HepG2 (cell line): Measurements from ENCODE around the gene ABCC12. TPM values are rescaled to one million over a fixed set of nuclear protein-coding genes. Genes with fewer than 3 reads are reported as not detected.

Source experiments
- ATF4 ChIP-seq, 2 experiments: fragments of 450-650 bp in 1 of 2; sonication (generic) in 1 of 2; formaldehyde crosslinking; IDR thresholded peaks; 2 replicates each; pipeline versions ENCODE4 v1.5.0 to v1.8.0; 2020 to 2022; ENCODE audit warnings: mild to moderate bottlenecking in 1 of 2, missing genetic modification reagents in 1 of 2
- BRF2 ChIP-seq: sonication (generic); formaldehyde crosslinking; IDR thresholded peaks from 2 replicates; pipeline ENCODE4 v1.8.1; 2022; ENCODE audit warnings: mild to moderate bottlenecking, missing genetic modification reagents
- ELF3 ChIP-seq: IDR thresholded peaks from 2 replicates; pipeline ENCODE4 v1.6.1; 2016; ENCODE audit warnings: missing genetic modification reagents, missing compliant biosample characterization
- KLF13 ChIP-seq: sonication (generic); formaldehyde crosslinking; IDR thresholded peaks from 2 replicates; pipeline ENCODE4 v1.4.0; 2020; ENCODE audit warnings: mild to moderate bottlenecking, missing genetic modification reagents
- MEIS2 ChIP-seq: sonication (generic); formaldehyde crosslinking; IDR thresholded peaks from 2 replicates; pipeline ENCODE4 v1.9.0; 2021; ENCODE audit warnings: mild to moderate bottlenecking, missing genetic modification reagents
- MLX ChIP-seq: IDR thresholded peaks from 2 replicates; pipeline ENCODE4 v1.6.1; 2016
- MXI1 ChIP-seq: IDR thresholded peaks from 3 replicates; pipeline ENCODE4 v1.6.1; 2012; ENCODE audit warnings: low read depth, low read length, inconsistent platforms, borderline replicate concordance
- NCOA2 ChIP-seq: sonication (generic); formaldehyde crosslinking; IDR thresholded peaks from 2 replicates; pipeline ENCODE4 v1.8.0; 2022; ENCODE audit warnings: inconsistent platforms
- SALL1 ChIP-seq: sonication (generic); formaldehyde crosslinking; IDR thresholded peaks from 2 replicates; pipeline ENCODE4 v1.8.0; 2022; ENCODE audit warnings: mild to moderate bottlenecking, missing genetic modification reagents
- TARDBP ChIP-seq: sonication (generic); formaldehyde crosslinking; IDR thresholded peaks from 2 replicates; pipeline ENCODE4 v1.8.0; 2022; ENCODE audit warnings: mild to moderate bottlenecking, missing genetic modification reagents
- TFDP2 ChIP-seq: sonication (generic); formaldehyde crosslinking; IDR thresholded peaks from 2 replicates; pipeline ENCODE4 v1.4.0; 2020; ENCODE audit warnings: missing genetic modification reagents
- ZNF225 ChIP-seq: sonication (generic); formaldehyde crosslinking; IDR thresholded peaks from 2 replicates; pipeline ENCODE4 v1.4.0; 2020; ENCODE audit warnings: mild to moderate bottlenecking, missing genetic modification reagents
- ZNF850 ChIP-seq: sonication (generic); formaldehyde crosslinking; conservative IDR thresholded peaks from 2 replicates; pipeline ENCODE4 v1.9.0; 2021; ENCODE audit warnings: mild to moderate bottlenecking, missing genetic modification reagents
- ZNF879 ChIP-seq: sonication (generic); formaldehyde crosslinking; IDR thresholded peaks from 2 replicates; pipeline ENCODE4 v1.8.1; 2023; ENCODE audit warnings: missing genetic modification reagents
- polyA plus RNA-seq, 8 experiments: library from polyadenylated mRNA; depleted of rRNA in 3 of 8; stranded (reverse) in 7 of 8; unstranded in 1 of 8; fragments of >200 nt; fragmentation: Illumina TruSeq in 4 of 8; extraction: Trizol in 4 of 8; gene quantifications; 2 replicates each; pipeline versions ENCODE4 v1.2.1 to v1.2.3, GENCODE V29; 2011 to 2016; ENCODE audit warnings: low read depth in 4 of 8, missing spikeins in 1 of 8, mixed read lengths in 1 of 8; ENCODE audit not compliant: insufficient read depth in 1 of 8
- total RNA-seq, 5 experiments: library from RNA; depleted of rRNA; stranded (reverse); fragments of >200 nt; fragmentation: Illumina TruSeq; extraction: Trizol; gene quantifications; 2 replicates each; pipeline ENCODE4 v1.2.3, GENCODE V29; 2016; ENCODE audit warnings: low read depth in 1 of 5
- TF ChIP-seq, protein P1 (sequence below): sonication (generic); formaldehyde crosslinking; IDR thresholded peaks from 2 replicates; pipeline ENCODE4 v1.5.1; 2020; ENCODE audit warnings: mild to moderate bottlenecking, missing genetic modification reagents, moderate library complexity
- TF ChIP-seq, protein P2 (sequence below): sonication (generic); formaldehyde crosslinking; IDR thresholded peaks from 2 replicates; pipeline ENCODE4 v1.4.0; 2020; ENCODE audit warnings: missing genetic modification reagents; ENCODE audit errors: not compliant biosample characterization
- TF ChIP-seq, protein P3 (sequence below): sonication (generic); formaldehyde crosslinking; IDR thresholded peaks from 2 replicates; pipeline ENCODE4 v1.4.0; 2020; ENCODE audit warnings: mild to moderate bottlenecking, low read depth, missing genetic modification reagents

The ABCC12 gene
- total and polyA plus RNA-seq, 2 of the 13 experiments (the other 11 are each of a cell fraction or from before 2014, with no cell fraction given): not detected

GRCh38 chr16:48203974-48204824 lies 48.4 kb upstream of the ABCC12 start (continued):
- TF ChIP-seq, protein P1, sequence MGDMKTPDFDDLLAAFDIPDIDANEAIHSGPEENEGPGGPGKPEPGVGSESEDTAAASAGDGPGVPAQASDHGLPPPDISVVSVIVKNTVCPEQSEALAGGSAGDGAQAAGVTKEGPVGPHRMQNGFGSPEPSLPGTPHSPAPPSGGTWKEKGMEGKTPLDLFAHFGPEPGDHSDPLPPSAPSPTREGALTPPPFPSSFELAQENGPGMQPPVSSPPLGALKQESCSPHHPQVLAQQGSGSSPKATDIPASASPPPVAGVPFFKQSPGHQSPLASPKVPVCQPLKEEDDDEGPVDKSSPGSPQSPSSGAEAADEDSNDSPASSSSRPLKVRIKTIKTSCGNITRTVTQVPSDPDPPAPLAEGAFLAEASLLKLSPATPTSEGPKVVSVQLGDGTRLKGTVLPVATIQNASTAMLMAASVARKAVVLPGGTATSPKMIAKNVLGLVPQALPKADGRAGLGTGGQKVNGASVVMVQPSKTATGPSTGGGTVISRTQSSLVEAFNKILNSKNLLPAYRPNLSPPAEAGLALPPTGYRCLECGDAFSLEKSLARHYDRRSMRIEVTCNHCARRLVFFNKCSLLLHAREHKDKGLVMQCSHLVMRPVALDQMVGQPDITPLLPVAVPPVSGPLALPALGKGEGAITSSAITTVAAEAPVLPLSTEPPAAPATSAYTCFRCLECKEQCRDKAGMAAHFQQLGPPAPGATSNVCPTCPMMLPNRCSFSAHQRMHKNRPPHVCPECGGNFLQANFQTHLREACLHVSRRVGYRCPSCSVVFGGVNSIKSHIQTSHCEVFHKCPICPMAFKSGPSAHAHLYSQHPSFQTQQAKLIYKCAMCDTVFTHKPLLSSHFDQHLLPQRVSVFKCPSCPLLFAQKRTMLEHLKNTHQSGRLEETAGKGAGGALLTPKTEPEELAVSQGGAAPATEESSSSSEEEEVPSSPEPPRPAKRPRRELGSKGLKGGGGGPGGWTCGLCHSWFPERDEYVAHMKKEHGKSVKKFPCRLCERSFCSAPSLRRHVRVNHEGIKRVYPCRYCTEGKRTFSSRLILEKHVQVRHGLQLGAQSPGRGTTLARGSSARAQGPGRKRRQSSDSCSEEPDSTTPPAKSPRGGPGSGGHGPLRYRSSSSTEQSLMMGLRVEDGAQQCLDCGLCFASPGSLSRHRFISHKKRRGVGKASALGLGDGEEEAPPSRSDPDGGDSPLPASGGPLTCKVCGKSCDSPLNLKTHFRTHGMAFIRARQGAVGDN (CRISPR knock-in tag): no peak
- TF ChIP-seq ZNF225: no peak
- TF ChIP-seq BRF2 (CRISPR knock-in tag): no peak; the same call in 1 of the 2 replicates
- TF ChIP-seq NCOA2 (CRISPR knock-in tag): peak; percentile 95
- TF ChIP-seq MLX: peak; percentile 86
- peak in 1 of 2 experiments; percentile 84; a peak in 2 of 4 replicates for TF ChIP-seq ATF4 (CRISPR knock-in tag; IDR thresholded peaks at IDR 0.05)
- peak; percentile 97 for TF ChIP-seq ELF3
- TF ChIP-seq TARDBP: peak; percentile 97
- TF ChIP-seq ZNF850 (CRISPR knock-in tag): no peak; the same call in 1 of the 2 replicates
- TF ChIP-seq TFDP2 (CRISPR knock-in tag): peak; percentile 64; the same call in 1 of the 2 replicates
- peak; percentile 15; the same call in 1 of the 3 replicates for TF ChIP-seq MXI1
- TF ChIP-seq MEIS2 (CRISPR knock-in tag): peak; percentile 97
- TF ChIP-seq KLF13: no peak
- TF ChIP-seq, protein P2, sequence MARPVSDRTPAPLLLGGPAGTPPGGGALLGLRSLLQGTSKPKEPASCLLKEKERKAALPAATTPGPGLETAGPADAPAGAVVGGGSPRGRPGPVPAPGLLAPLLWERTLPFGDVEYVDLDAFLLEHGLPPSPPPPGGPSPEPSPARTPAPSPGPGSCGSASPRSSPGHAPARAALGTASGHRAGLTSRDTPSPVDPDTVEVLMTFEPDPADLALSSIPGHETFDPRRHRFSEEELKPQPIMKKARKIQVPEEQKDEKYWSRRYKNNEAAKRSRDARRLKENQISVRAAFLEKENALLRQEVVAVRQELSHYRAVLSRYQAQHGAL (CRISPR knock-in tag): no peak
- TF ChIP-seq, protein P3, sequence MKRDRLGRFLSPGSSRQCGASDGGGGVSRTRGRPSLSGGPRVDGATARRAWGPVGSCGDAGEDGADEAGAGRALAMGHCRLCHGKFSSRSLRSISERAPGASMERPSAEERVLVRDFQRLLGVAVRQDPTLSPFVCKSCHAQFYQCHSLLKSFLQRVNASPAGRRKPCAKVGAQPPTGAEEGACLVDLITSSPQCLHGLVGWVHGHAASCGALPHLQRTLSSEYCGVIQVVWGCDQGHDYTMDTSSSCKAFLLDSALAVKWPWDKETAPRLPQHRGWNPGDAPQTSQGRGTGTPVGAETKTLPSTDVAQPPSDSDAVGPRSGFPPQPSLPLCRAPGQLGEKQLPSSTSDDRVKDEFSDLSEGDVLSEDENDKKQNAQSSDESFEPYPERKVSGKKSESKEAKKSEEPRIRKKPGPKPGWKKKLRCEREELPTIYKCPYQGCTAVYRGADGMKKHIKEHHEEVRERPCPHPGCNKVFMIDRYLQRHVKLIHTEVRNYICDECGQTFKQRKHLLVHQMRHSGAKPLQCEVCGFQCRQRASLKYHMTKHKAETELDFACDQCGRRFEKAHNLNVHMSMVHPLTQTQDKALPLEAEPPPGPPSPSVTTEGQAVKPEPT (CRISPR knock-in tag): no peak; the same call in 1 of the 2 replicates
- peak; percentile 99 for TF ChIP-seq SALL1 (CRISPR knock-in tag)
- no peak for TF ChIP-seq ZNF879 (CRISPR knock-in tag)
